OCI-LY7 (cell line): ENCODE measurements around the gene STK16. TPM values are rescaled to one million over a fixed set of nuclear protein-coding genes. Genes with fewer than 3 reads are reported as not detected.

Experiments used
- BruUV-seq: library from RNA; stranded (reverse); fragments of 400-500 nt; replicated peaks from 2 replicates; lab custom pipeline; 2021; lab: Mats Ljungman, UMichigan
- CTCF ChIA-PET: fragments of 300-600 bp; sonication (Branson Sonifier 250); formaldehyde crosslinking; loops from one replicate; lab custom pipeline; 2022; ENCODE audit warnings: antibody characterized with exemption; ENCODE audit not compliant: unreplicated experiment; lab: Charles Lee
- POLR2A ChIA-PET: fragments of 300-600 bp; sonication (Branson Sonifier 250); formaldehyde crosslinking; loops from one replicate; lab custom pipeline; 2022; ENCODE audit warnings: antibody characterized with exemption; lab: Charles Lee
- DNase-seq: peaks from one replicate; pipeline ENCODE4 v3.0.0-alpha.2; 2015; ENCODE audit warnings: low spot score
- H2AFZ ChIP-seq: fragments of 200-600 bp; sonication (generic), shearing (Covaris generic); 2 replicates; pipeline ENCODE4 v1.6.1; 2014; ENCODE audit warnings: mild to moderate bottlenecking, antibody characterized with exemption, low read length, moderate library complexity
- H3K27ac ChIP-seq: fragments of 200-600 bp; sonication (generic); 2 replicates; pipeline ENCODE4 v1.5.1; 2014; ENCODE audit warnings: mixed run types, low read depth, mild to moderate bottlenecking, moderate library complexity, low read length, inconsistent platforms; ENCODE audit not compliant: poor library complexity, severe bottlenecking
- H3K36me3 ChIP-seq: fragments of 200-600 bp; sonication (generic); 2 replicates; pipeline ENCODE4 v1.6.1; 2014; ENCODE audit warnings: mild to moderate bottlenecking, antibody characterized with exemption, low read length, moderate library complexity, mixed read lengths; ENCODE audit not compliant: insufficient read depth
- H3K4me1 ChIP-seq: fragments of 200-600 bp; sonication (generic); 2 replicates; pipeline ENCODE4 v1.5.1; 2014; ENCODE audit warnings: mild to moderate bottlenecking, low read length; ENCODE audit not compliant: insufficient read depth, poor library complexity, severe bottlenecking
- H3K4me2 ChIP-seq: fragments of 200-600 bp; sonication (generic); 2 replicates; pipeline ENCODE4 v1.6.1; 2014; ENCODE audit warnings: mild to moderate bottlenecking, low read length
- H3K4me3 ChIP-seq: fragments of 200-600 bp; sonication (generic); 2 replicates; pipeline ENCODE4 v1.5.1; 2014; ENCODE audit warnings: mild to moderate bottlenecking, low read depth, low read length; ENCODE audit not compliant: poor library complexity, severe bottlenecking
- H3K79me2 ChIP-seq: fragments of 200-600 bp; sonication (generic); 2 replicates; pipeline ENCODE4 v1.6.1; 2016; ENCODE audit warnings: low read depth, mild to moderate bottlenecking, low read length, moderate library complexity, mixed read lengths; ENCODE audit not compliant: insufficient read depth
- H3K9me2 ChIP-seq: fragments of 200-600 bp; sonication (generic); 2 replicates; pipeline ENCODE4 v1.6.1; 2016; ENCODE audit warnings: mild to moderate bottlenecking, low read length, mixed read lengths; ENCODE audit not compliant: insufficient read depth
- H3K9me3 ChIP-seq: fragments of 200-600 bp; sonication (generic); 2 replicates; pipeline ENCODE4 v1.6.1; 2014; ENCODE audit warnings: mild to moderate bottlenecking, mixed run types, low read length, mixed read lengths
- H4K20me1 ChIP-seq: fragments of 200-600 bp; sonication (generic); 2 replicates; pipeline ENCODE4 v1.6.1; 2014; ENCODE audit warnings: mild to moderate bottlenecking, antibody characterized with exemption, low read length, moderate library complexity, mixed read lengths; ENCODE audit not compliant: insufficient read depth
- EZH2phosphoT487 ChIP-seq: fragments of 200-600 bp; sonication (generic); IDR thresholded peaks from 2 replicates; pipeline ENCODE4 v1.6.1; 2018; ENCODE audit warnings: low read depth, borderline replicate concordance, mild to moderate bottlenecking, mixed run types, antibody characterized with exemption, low read length, moderate library complexity, mixed read lengths
- intact Hi-C: fragments of 100-400 bp; cut with micrococcal nuclease; formaldehyde crosslinking; loops from one replicate; pipeline ENCODE4 v1.10.0; 2022; ENCODE audit not compliant: unreplicated experiment
- total RNA-seq, 2 experiments: library from RNA; depleted of rRNA in 1 of 2; stranded (reverse); fragments of >200 nt in 1 of 2; shearing (Covaris generic) in 1 of 2; gene quantifications; 2 replicates each; pipeline ENCODE4 v1.2.3, GENCODE V29; 2014 to 2022
- TF ChIP-seq, protein P1 (sequence below): fragments of 200-600 bp; sonication (generic); conservative IDR thresholded peaks from 2 replicates; pipeline ENCODE4 v1.5.1; 2014; ENCODE audit warnings: mild to moderate bottlenecking, antibody characterized with exemption, low read length, moderate library complexity, mixed read lengths

The STK16 gene
- total RNA-seq, 2 experiments from 2014 or later, result 23.4 to 39.5 TPM

DNA sequence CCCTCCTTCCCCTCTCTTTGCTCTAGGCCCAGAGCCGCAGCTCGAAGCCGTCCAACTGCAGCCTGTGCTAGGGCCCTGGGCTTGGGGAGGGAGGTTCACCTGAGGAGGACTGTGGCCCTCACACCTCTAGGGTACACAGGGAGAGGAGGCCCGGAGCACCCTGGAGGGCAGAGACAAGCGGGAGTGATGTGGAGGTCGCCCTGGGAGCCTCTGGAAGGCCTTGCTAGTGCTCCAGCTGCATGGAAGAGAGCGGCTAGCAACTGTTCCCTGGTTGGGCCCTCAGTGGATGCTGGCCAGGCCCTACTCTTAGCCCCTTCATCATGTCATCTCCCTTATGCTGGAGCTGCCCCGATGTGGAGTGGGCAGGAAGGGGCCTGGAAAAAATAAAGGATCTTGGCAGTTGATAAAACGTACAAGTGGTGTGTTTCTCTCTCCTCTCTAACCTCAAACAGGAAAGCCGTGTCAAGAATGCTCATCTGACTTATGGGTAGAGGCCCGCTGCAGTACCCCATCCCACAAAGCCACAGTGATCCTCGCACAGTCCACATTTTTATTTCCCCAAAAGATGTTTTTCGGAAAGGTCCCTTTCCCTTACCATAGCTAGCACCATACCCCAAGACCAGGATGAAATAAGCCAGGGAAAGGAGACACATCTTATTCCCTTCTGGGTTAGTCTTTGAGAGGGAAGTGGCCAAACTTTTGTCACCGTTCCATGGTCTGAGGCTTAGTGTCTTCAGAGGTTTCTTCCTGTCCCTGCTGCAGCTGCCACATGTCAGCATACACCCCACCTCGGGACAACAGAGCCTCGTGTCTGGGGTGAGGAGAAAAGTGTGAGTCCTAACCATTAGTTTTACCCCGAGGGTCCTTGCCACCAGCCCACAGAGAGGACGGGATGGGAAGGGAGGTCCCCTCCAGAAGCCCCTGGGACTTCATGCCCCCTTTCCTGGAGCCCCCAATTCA is 35.8 kb upstream of the STK16 start:
- no peak for DNase-seq
- Histone ChIP-seq H2AFZ (no peak overlapping the region), H3K36me3 (peaks cover 46% of the 10 kb centered on the region), H3K4me2 (no peak overlapping the region), H3K4me1 (peaks cover 17% of the 10 kb centered on the region), H3K79me2 (peaks cover 4% of the 10 kb centered on the region; the same call in 1 of the 2 replicates), H3K27ac (no peak overlapping the region), H4K20me1 (no peaks in the 10 kb centered on the region), H3K9me3 (peaks cover 7% of the 10 kb centered on the region; the same call in 1 of the 2 replicates), H3K9me2 (no peaks in the 10 kb centered on the region), H3K4me3 (no peak overlapping the region)
- intact Hi-C loops, result no loop called here
- POLR2A ChIA-PET, result no interaction called here
- CTCF ChIA-PET, result no interaction called here
- no TSS peak for BruUV-seq
- TF ChIP-seq EZH2phosphoT487, result no peak
- TF ChIP-seq, protein P1, sequence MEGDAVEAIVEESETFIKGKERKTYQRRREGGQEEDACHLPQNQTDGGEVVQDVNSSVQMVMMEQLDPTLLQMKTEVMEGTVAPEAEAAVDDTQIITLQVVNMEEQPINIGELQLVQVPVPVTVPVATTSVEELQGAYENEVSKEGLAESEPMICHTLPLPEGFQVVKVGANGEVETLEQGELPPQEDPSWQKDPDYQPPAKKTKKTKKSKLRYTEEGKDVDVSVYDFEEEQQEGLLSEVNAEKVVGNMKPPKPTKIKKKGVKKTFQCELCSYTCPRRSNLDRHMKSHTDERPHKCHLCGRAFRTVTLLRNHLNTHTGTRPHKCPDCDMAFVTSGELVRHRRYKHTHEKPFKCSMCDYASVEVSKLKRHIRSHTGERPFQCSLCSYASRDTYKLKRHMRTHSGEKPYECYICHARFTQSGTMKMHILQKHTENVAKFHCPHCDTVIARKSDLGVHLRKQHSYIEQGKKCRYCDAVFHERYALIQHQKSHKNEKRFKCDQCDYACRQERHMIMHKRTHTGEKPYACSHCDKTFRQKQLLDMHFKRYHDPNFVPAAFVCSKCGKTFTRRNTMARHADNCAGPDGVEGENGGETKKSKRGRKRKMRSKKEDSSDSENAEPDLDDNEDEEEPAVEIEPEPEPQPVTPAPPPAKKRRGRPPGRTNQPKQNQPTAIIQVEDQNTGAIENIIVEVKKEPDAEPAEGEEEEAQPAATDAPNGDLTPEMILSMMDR, result no peak

DNA sequence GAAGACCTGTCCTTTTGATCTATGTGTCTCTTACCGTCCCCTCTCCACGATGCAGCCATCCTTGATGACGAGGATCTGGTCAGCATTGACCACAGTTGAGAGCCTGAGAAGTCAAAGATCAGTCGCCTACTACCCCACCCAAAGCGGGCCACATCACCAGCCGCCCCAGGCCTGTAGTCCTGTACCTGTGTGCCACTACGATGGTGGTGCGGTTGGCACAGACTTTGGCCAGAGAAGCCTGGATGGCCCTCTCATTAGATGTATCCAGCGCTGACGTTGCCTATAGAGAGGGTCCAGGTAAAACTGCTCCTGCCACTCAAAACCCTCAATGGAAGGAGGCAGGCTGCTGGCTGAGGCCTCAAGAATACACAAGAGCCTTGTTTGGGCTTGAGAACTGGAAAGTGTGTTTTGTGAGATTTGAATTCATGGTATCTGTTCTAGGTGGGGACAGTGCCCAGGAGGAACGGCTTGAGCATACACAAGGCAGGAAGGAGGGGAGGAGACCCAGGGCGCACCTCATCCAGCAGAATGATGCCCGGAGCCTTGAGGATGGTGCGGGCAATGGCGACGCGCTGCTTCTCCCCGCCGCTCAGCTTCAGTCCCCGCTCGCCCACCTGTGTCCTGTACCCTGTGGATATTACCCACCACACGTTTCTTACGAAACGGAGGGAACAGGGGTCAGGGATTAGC is 34.9 kb upstream of the STK16 start:
- peaks cover 17% of the 10 kb centered on the region for H3K4me1 ChIP-seq
- CTCF ChIA-PET, result no interaction called here
- BruUV-seq, result no TSS peak

More for the DNA sequence above, 34.9 kb upstream of the STK16 start:
- Histone ChIP-seq H3K79me2 (peaks cover 4% of the 10 kb centered on the region; the same call in 1 of the 2 replicates), H4K20me1 (no peaks in the 10 kb centered on the region), H3K9me3 (no peaks in the 10 kb centered on the region), H3K9me2 (no peaks in the 10 kb centered on the region), H3K27ac (no peak overlapping the region), H3K4me2 (no peak overlapping the region), H3K36me3 (peaks cover 52% of the 10 kb centered on the region), H2AFZ (no peak overlapping the region), H3K4me3 (no peak overlapping the region)
- TF ChIP-seq, protein P1, result no peak
- no peak for TF ChIP-seq EZH2phosphoT487
- intact Hi-C loops, result no loop called here
- no peak for DNase-seq
- POLR2A ChIA-PET, result no interaction called here
